HG02885 (cell line): Measurements from ENCODE around the gene TMEM11.

Experiments
- ATAC-seq: cut with Tn5 transposase; IDR thresholded peaks from one replicate; pipeline ENCODE4 v1.9.1; 2021; ENCODE audit warnings: mild to moderate bottlenecking; ENCODE audit not compliant: unreplicated experiment, poor library complexity

The TMEM11 gene

GRCh38 chr17:21214015-21214776 is at the start of gene TMEM11:
TMEM11 (minus strand) TSS chr17:21214161; CDS start chr17:21214152, 9 bp downstream.
- peak; percentile 84 for ATAC-seq

GRCh38 chr17:21263376-21263775 is 49.4 kb upstream of the TMEM11 start:
- ATAC-seq: no peak

GRCh38 chr17:21262259-21262993 is 48.5 kb upstream of the TMEM11 start:
- ATAC-seq: no peak

- no peak for ATAC-seq
These were observed 44.6 kb upstream of the TMEM11 start for GRCh38 chr17:21258593-21258992.

- ATAC-seq: peak; percentile 15
These were observed 39.9 kb upstream of the TMEM11 start for GRCh38 chr17:21253646-21254441.

- ATAC-seq: peak; percentile 81
These were observed 39.1 kb upstream of the TMEM11 start, which contains the start of gene NATD1 for GRCh38 chr17:21252796-21253645. NATD1 (minus strand) TSS chr17:21253410; CDS start chr17:21253264, 146 bp downstream.

GRCh38 chr17:21252289-21252795 is 38.4 kb upstream of the TMEM11 start:
- ATAC-seq: no peak

- no peak for ATAC-seq
These were observed 37.5 kb upstream of the TMEM11 start for GRCh38 chr17:21251337-21252010.

- ATAC-seq: no peak
These were observed 36.9 kb upstream of the TMEM11 start for GRCh38 chr17:21250854-21251253.

- no peak for ATAC-seq
These were observed 36.2 kb upstream of the TMEM11 start for GRCh38 chr17:21249920-21250703.

- ATAC-seq: no peak
These were observed 35.3 kb upstream of the TMEM11 start for GRCh38 chr17:21249086-21249795.

GRCh38 chr17:21248500-21248899 is 34.5 kb upstream of the TMEM11 start:
- no peak for ATAC-seq

GRCh38 chr17:21247552-21248258 is 33.7 kb upstream of the TMEM11 start:
- no peak for ATAC-seq

- ATAC-seq: no peak
These were observed 32.7 kb upstream of the TMEM11 start for GRCh38 chr17:21246698-21247097.

GRCh38 chr17:21245639-21246084 is 31.7 kb upstream of the TMEM11 start:
- no peak for ATAC-seq

- ATAC-seq: no peak
These were observed 29.7 kb upstream of the TMEM11 start for GRCh38 chr17:21243516-21244303.
